ENCODE measurements around the gene NEDD4L. TPM values are rescaled to one million over a fixed set of nuclear protein-coding genes. Genes with fewer than 3 reads are reported as not detected.

The NEDD4L gene
- total and polyA plus RNA-seq, 2 experiments from 2014 or later = 36.2 to 72.3 TPM

- Histone ChIP-seq H3K9me2 (ENCODE audit: insufficient read depth) (peaks cover 11% of the 10 kb centered on the region; the same call in 1 of the 2 replicates), H3K27ac (ENCODE audit: low read depth) (no peak overlapping the region), H3K79me2 (replicated peaks; ENCODE audit: insufficient read depth) (no peaks in the 10 kb centered on the region), H3K4me2 (no peak overlapping the region), H3K4me1 (ENCODE audit: insufficient read depth) (no peaks in the 10 kb centered on the region), H3K36me3 (ENCODE audit: insufficient read depth) (no peaks in the 10 kb centered on the region), H3K27me3 (ENCODE audit: insufficient read depth) (no peaks in the 10 kb centered on the region), H3K4me3 (no peak overlapping the region), H3F3A (replicated peaks; ENCODE audit: low read depth) (no peaks in the 10 kb centered on the region), H2AFZ (no peak overlapping the region), H4K20me1 (replicated peaks; ENCODE audit: insufficient read depth) (no peaks in the 10 kb centered on the region)
- no peak overlapping the region for H3K27ac Mint-ChIP-seq
- H3K4me3 Mint-ChIP-seq = no peak overlapping the region
- DNase-seq (ENCODE audit: low spot score) (no peak), ATAC-seq (peak; percentile 21)
- TF ChIP-seq CTCF (conservative IDR thresholded peaks at IDR 0.05; ENCODE audit: low read depth in 2 of 2) = peak; percentile 5 to 44; a peak in 1 of 4 replicates
- TF ChIP-seq EZH2phosphoT487 (IDR thresholded peaks at IDR 0.05; ENCODE audit: unreplicated experiment) = no peak
- TF ChIP-seq EZH2 (IDR thresholded peaks at IDR 0.05; ENCODE audit: low read depth, unreplicated experiment) = no peak
- TF ChIP-seq STAT1 (IDR thresholded peaks at IDR 0.05; ENCODE audit: unreplicated experiment) = no peak
- TF ChIP-seq ETS1 (IDR thresholded peaks at IDR 0.05) = no peak
- TF ChIP-seq JUNB (IDR thresholded peaks at IDR 0.05; ENCODE audit: unreplicated experiment) = no peak
- no peak for TF ChIP-seq ZNF114 (CRISPR knock-in tag; IDR thresholded peaks at IDR 0.05)
- no peak for TF ChIP-seq CREB1 (CRISPR knock-in tag; IDR thresholded peaks at IDR 0.05; ENCODE audit: low read depth)
- H3K27me3 Mint-ChIP-seq (ENCODE audit: insufficient read depth, low read depth, poor library complexity) = peaks cover 7% of the 10 kb centered on the region
- H3K9me3 Mint-ChIP-seq = no peaks in the 10 kb centered on the region
- no peaks in the 10 kb centered on the region for H3K36me3 Mint-ChIP-seq (ENCODE audit: low read depth)
- peaks cover 8% of the 10 kb centered on the region; the same call in 2 of the 3 replicates for H3K4me1 Mint-ChIP-seq
Observed at GRCh38 chr18:58407649-58408407, 363.8 kb downstream of the NEDD4L start.

GRCh38 chr18:58408665-58409064, 364.6 kb downstream of the NEDD4L start:
- H3K9me2 ChIP-seq (ENCODE audit: insufficient read depth) = peaks cover 11% of the 10 kb centered on the region; the same call in 1 of the 2 replicates
- ATAC-seq (no peak), DNase-seq (ENCODE audit: low spot score) (no peak)
- no peaks in the 10 kb centered on the region for H3K79me2 ChIP-seq (replicated peaks; ENCODE audit: insufficient read depth)
- no peaks in the 10 kb centered on the region for H3K27me3 ChIP-seq (ENCODE audit: insufficient read depth)
- H3K4me2 ChIP-seq = no peak overlapping the region
- H3K27ac ChIP-seq (ENCODE audit: low read depth) = no peak overlapping the region
- Mint-ChIP-seq H3K36me3 (ENCODE audit: low read depth) (no peaks in the 10 kb centered on the region), H3K4me3 (no peak overlapping the region), H3K27me3 (ENCODE audit: insufficient read depth, low read depth, poor library complexity) (peaks cover 3% of the 10 kb centered on the region), H3K9me3 (no peaks in the 10 kb centered on the region), H3K27ac (no peak overlapping the region), H3K4me1 (peaks cover 3% of the 10 kb centered on the region; the same call in 1 of the 3 replicates)
- no peaks in the 10 kb centered on the region for H3K36me3 ChIP-seq (ENCODE audit: insufficient read depth)
- H3F3A ChIP-seq (replicated peaks; ENCODE audit: low read depth) = no peaks in the 10 kb centered on the region
- no peak overlapping the region for H3K4me3 ChIP-seq
- no peaks in the 10 kb centered on the region for H4K20me1 ChIP-seq (replicated peaks; ENCODE audit: insufficient read depth)
- H2AFZ ChIP-seq = no peak overlapping the region
- TF ChIP-seq ZNF331 (CRISPR knock-in tag; IDR thresholded peaks at IDR 0.05; ENCODE audit: low read depth) (no peak), STAT1 (IDR thresholded peaks at IDR 0.05; ENCODE audit: unreplicated experiment) (no peak)
- no peaks in the 10 kb centered on the region for H3K4me1 ChIP-seq (ENCODE audit: insufficient read depth)
